Fibroblast of villous mesenchyme (primary cell): ENCODE measurements around the gene TES. TPM values are rescaled to one million over a fixed set of nuclear protein-coding genes. Genes with fewer than 3 reads are reported as not detected.
A peak's percentile ranks its signal among the peaks of the same experiment; 100 is the strongest.

ENCODE experiments used
- DNase-seq: peaks from one replicate; pipeline ENCODE4 v3.0.0-alpha.2; 2010; ENCODE audit warnings: low read depth
- H3K4me3 ChIP-seq: 2 replicates; pipeline ENCODE4 v1.5.1; 2011; ENCODE audit warnings: low read depth, mild to moderate bottlenecking, low read length
- CTCF ChIP-seq: IDR thresholded peaks from 2 replicates; pipeline ENCODE4 v1.5.1; 2012; ENCODE audit warnings: low read depth, mild to moderate bottlenecking, low read length; ENCODE audit not compliant: insufficient read depth
- total RNA-seq: library from RNA; depleted of rRNA; stranded (reverse); fragments of >200 nt; gene quantifications from 2 replicates; pipeline ENCODE4 v1.2.3, GENCODE V29; 2012

The TES gene
- total RNA-seq, 1 donor, result 93.3 TPM

- peak; percentile 81 for DNase-seq
- no peak overlapping the region for H3K4me3 ChIP-seq
Measured at GRCh38 chr7:116258734-116259133, 48.4 kb downstream of the TES start.

DNA sequence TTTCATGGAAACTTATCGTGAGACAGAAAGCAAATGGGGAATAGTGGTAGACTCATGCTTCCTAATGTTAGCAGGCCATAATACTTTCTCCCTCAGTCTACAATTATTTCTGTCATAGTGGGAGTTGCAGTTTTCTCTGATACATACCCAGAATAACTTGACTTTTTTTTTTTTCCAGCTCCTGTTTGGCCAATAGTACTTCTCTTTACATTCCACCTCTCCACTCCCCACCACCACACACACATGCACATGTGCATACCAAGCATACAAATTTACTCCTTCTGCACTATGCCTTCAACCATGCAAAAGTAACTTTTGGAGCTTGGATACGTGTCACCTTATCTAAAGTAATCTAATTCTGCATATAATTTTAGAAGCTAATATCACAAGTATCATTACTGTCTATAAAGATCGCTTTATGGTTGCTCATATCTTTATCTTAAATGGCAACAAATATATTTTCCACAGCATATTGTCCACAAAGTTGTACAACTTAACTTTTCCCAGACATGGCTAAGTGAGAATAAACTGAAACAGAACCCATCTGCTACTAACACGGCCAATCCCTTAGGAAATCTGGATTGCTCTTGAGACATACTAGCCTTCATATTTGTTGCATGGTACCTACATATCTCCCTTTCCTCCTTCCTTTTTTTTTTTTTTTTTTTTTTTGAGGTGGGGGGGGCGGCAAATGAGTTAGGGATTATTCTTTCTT lies 49.0 kb downstream of the TES start:
- no peak overlapping the region for H3K4me3 ChIP-seq
- DNase-seq, result peak; percentile 27
- TF ChIP-seq CTCF, result no peak

More at GRCh38 chr7:116258734-116259133, 48.4 kb downstream of the TES start:
- peak; percentile 66 for TF ChIP-seq CTCF

GRCh38 chr7:116259871-116260440 lies 49.6 kb downstream of the TES start:
- no peak for TF ChIP-seq CTCF
- DNase-seq, result peak; percentile 52
- H3K4me3 ChIP-seq, result no peak overlapping the region

GRCh38 chr7:116261904-116262303 lies 51.6 kb downstream of the TES start:
- DNase-seq, result no peak
- no peak overlapping the region for H3K4me3 ChIP-seq
- no peak for TF ChIP-seq CTCF

GRCh38 chr7:116265881-116266280 lies 55.5 kb downstream of the TES start:
- DNase-seq, result no peak
- no peak for TF ChIP-seq CTCF
- H3K4me3 ChIP-seq, result no peak overlapping the region

GRCh38 chr7:116269466-116269865 lies 59.1 kb downstream of the TES start:
- TF ChIP-seq CTCF, result no peak
- no peak for DNase-seq
- no peak overlapping the region for H3K4me3 ChIP-seq
